HepG2 (cell line): ENCODE results near the gene PLA2G7. TPM values are rescaled to one million over a fixed set of nuclear protein-coding genes. Genes with fewer than 3 reads are reported as not detected.

Experiments used
- ATAC-seq: fragments of 200-7000 bp; cut with Tn5 transposase; 3 replicates; pipeline ENCODE4 v1.9.1; 2020; ENCODE audit warnings: mild to moderate bottlenecking, moderate library complexity
- BruUV-seq: library from RNA; stranded (reverse); fragments of 400-500 nt; replicated peaks from 2 replicates; lab custom pipeline; 2021; lab: Mats Ljungman, UMichigan
- CTCF ChIA-PET: fragments of 300-600 bp; formaldehyde crosslinking; extraction: SDS; loops from one replicate; lab custom pipeline; 2021; ENCODE audit warnings: low total read pairs, inconsistent platforms, low intra/inter-chr PET ratio; lab: Yijun Ruan, JAX
- POLR2A ChIA-PET: fragments of 350-600 bp; sonication (Branson Sonifier 250); formaldehyde crosslinking; loops from one replicate; lab custom pipeline; 2020; ENCODE audit warnings: antibody characterized with exemption, inconsistent platforms; lab: Yijun Ruan, JAX
- DNase-seq: peaks from one replicate; pipeline ENCODE4 v3.0.0-alpha.2; 2015; ENCODE audit warnings: low spot score
- FAIRE-seq: peaks from 3 replicates; lab custom pipeline; 2011; peaks lifted over from hg19 to GRCh38; lab: Jason Lieb, UNC
- H2AFZ ChIP-seq: one replicate; pipeline ENCODE4 v1.6.1; 2011; ENCODE audit warnings: low read length, inconsistent platforms
- H3K27ac ChIP-seq: fragments of 300-600 bp; 3 replicates; pipeline ENCODE4 v1.8.0; 2011; ENCODE audit warnings: mixed run types, mild to moderate bottlenecking, mixed read lengths, low read length, inconsistent platforms; ENCODE audit not compliant: insufficient read depth; ENCODE audit errors: extremely low read length
- H3K27me3 ChIP-seq, 2 experiments: fragments of 200-600 bp in 1 of 2; 2 replicates in 1 of 2; 3 replicates in 1 of 2; pipeline versions ENCODE4 v1.6.0 to v1.8.0; 2011; ENCODE audit warnings: low read length in 2 of 2, mild to moderate bottlenecking in 2 of 2, moderate library complexity in 2 of 2, inconsistent platforms in 1 of 2; ENCODE audit not compliant: insufficient read depth in 2 of 2, control insufficient read depth in 1 of 2
- H3K36me3 ChIP-seq, 2 experiments: fragments of 200-600 bp in 1 of 2; replicated peaks in 1 of 2; 2 replicates in 1 of 2; 3 replicates in 1 of 2; pipeline versions ENCODE4 v1.5.1 to v1.8.0; 2011; ENCODE audit warnings: low read length in 2 of 2, inconsistent platforms in 1 of 2; ENCODE audit not compliant: insufficient read depth in 2 of 2, control insufficient read depth in 1 of 2
- H3K4me1 ChIP-seq: 2 replicates; pipeline ENCODE4 v1.5.1; 2012; ENCODE audit warnings: low read length, inconsistent platforms; ENCODE audit not compliant: insufficient read depth
- H3K4me2 ChIP-seq: 2 replicates; pipeline ENCODE4 v1.6.0; 2011; ENCODE audit warnings: low read depth, low read length, inconsistent platforms
- H3K4me3 ChIP-seq, 3 experiments: fragments of 200-600 bp in 1 of 3; sonication (generic), shearing (Covaris generic) in 1 of 3; replicated peaks in 1 of 3; 2 replicates each; pipeline ENCODE4 v1.5.1; 2011 to 2016; ENCODE audit warnings: low read length in 3 of 3, inconsistent platforms in 2 of 3, low read depth in 2 of 3, mild to moderate bottlenecking in 2 of 3, control low read depth in 1 of 3, mixed read lengths in 1 of 3; ENCODE audit not compliant: insufficient read depth in 1 of 3
- H3K79me2 ChIP-seq: one replicate; pipeline ENCODE4 v1.6.1; 2011; ENCODE audit warnings: low read length, inconsistent platforms; ENCODE audit not compliant: insufficient read depth
- H3K9ac ChIP-seq: 2 replicates; pipeline ENCODE4 v1.6.0; 2011; ENCODE audit warnings: mild to moderate bottlenecking, low read depth, low read length, inconsistent platforms; ENCODE audit not compliant: insufficient read depth
- H3K9me3 ChIP-seq: 2 replicates; pipeline ENCODE4 v1.5.1; 2012; ENCODE audit warnings: mild to moderate bottlenecking, low read length
- H4K20me1 ChIP-seq: 2 replicates; pipeline ENCODE4 v1.6.0; 2011; ENCODE audit warnings: inconsistent platforms, mild to moderate bottlenecking, low read length, moderate library complexity; ENCODE audit not compliant: insufficient read depth
- BCLAF1 ChIP-seq: fragments of 450-650 bp; IDR thresholded peaks from 2 replicates; pipeline ENCODE4 v1.6.1; 2017; ENCODE audit warnings: mild to moderate bottlenecking
- CEBPG ChIP-seq: IDR thresholded peaks from 2 replicates; pipeline ENCODE4 v1.6.1; 2016
- CHCHD3 ChIP-seq: sonication (generic); formaldehyde crosslinking; IDR thresholded peaks from 2 replicates; pipeline ENCODE4 v1.8.0; 2022; ENCODE audit warnings: mild to moderate bottlenecking, missing genetic modification reagents, moderate library complexity
- FOSL1 ChIP-seq: sonication (generic); formaldehyde crosslinking; IDR thresholded peaks from 2 replicates; pipeline ENCODE4 v1.9.0; 2021; ENCODE audit warnings: missing genetic modification reagents, borderline replicate concordance
- HNRNPUL1 ChIP-seq: fragments of 200-400 bp; formaldehyde crosslinking; IDR thresholded peaks from 2 replicates; pipeline ENCODE4 v1.6.1; 2017; ENCODE audit warnings: low read depth, mild to moderate bottlenecking, low read length, moderate library complexity
- IRF2 ChIP-seq: IDR thresholded peaks from 2 replicates; pipeline ENCODE4 v1.6.1; 2018; ENCODE audit warnings: missing genetic modification reagents, missing compliant biosample characterization
- NPAS2 ChIP-seq: sonication (generic); formaldehyde crosslinking; IDR thresholded peaks from 2 replicates; pipeline ENCODE4 v1.8.0; 2022; ENCODE audit warnings: mild to moderate bottlenecking, missing genetic modification reagents, borderline replicate concordance
- XRCC5 ChIP-seq: fragments of 200-400 bp; formaldehyde crosslinking; optimal IDR thresholded peaks from 2 replicates; pipeline ENCODE3; 2017; ENCODE audit warnings: mild to moderate bottlenecking, low read length
- ZMAT5 ChIP-seq: sonication (generic); formaldehyde crosslinking; IDR thresholded peaks from 2 replicates; pipeline ENCODE4 v1.5.0; 2020; ENCODE audit warnings: mild to moderate bottlenecking, low read depth, missing genetic modification reagents, borderline replicate concordance
- ZNF816 ChIP-seq: sonication (generic); formaldehyde crosslinking; IDR thresholded peaks from 2 replicates; pipeline ENCODE4 v1.8.0; 2022; ENCODE audit warnings: missing genetic modification reagents, mild to moderate bottlenecking, borderline replicate concordance
- ZSCAN30 ChIP-seq: sonication (generic); formaldehyde crosslinking; IDR thresholded peaks from 2 replicates; pipeline ENCODE4 v1.5.0; 2020; ENCODE audit warnings: mild to moderate bottlenecking, missing genetic modification reagents
- WGBS: methylation state at CpG from one replicate; pipeline ENCODE4 v1.1.6; 2017; ENCODE audit warnings: low lambda C conversion rate; 5-methylcytosine and 5-hydroxymethylcytosine counted together
- in situ Hi-C: cut with HindIII; loops from 2 replicates; pipeline ENCODE4 v1.10.0; 2017; ENCODE audit warnings: low pct_unique_long_range_greater_than_20kb; ENCODE audit not compliant: extremely low pct_ligation_motif_present
- intact Hi-C: fragments of 100-400 bp; cut with micrococcal nuclease; formaldehyde crosslinking; loops from one replicate; pipeline ENCODE4 v1.10.0; 2022; ENCODE audit not compliant: unreplicated experiment
- polyA plus RNA-seq, 8 experiments: library from polyadenylated mRNA; depleted of rRNA in 3 of 8; stranded (reverse) in 7 of 8; unstranded in 1 of 8; fragments of >200 nt; fragmentation: Illumina TruSeq in 4 of 8; extraction: Trizol in 4 of 8; gene quantifications; 2 replicates each; pipeline versions ENCODE4 v1.2.1 to v1.2.3, GENCODE V29; 2011 to 2016; ENCODE audit warnings: low read depth in 4 of 8, missing spikeins in 1 of 8, mixed read lengths in 1 of 8; ENCODE audit not compliant: insufficient read depth in 1 of 8
- total RNA-seq, 5 experiments: library from RNA; depleted of rRNA; stranded (reverse); fragments of >200 nt; fragmentation: Illumina TruSeq; extraction: Trizol; gene quantifications; 2 replicates each; pipeline ENCODE4 v1.2.3, GENCODE V29; 2016; ENCODE audit warnings: low read depth in 1 of 5
- TF ChIP-seq, protein P1 (sequence below): sonication (generic); formaldehyde crosslinking; IDR thresholded peaks from 2 replicates; pipeline ENCODE4 v1.4.0; 2020; ENCODE audit warnings: missing genetic modification reagents, borderline replicate concordance
- TF ChIP-seq, protein P2 (sequence below): sonication (generic); formaldehyde crosslinking; IDR thresholded peaks from 2 replicates; pipeline ENCODE4 v1.4.0; 2020; ENCODE audit warnings: missing genetic modification reagents, borderline replicate concordance
- TF ChIP-seq, protein P3 (sequence below): sonication (generic); formaldehyde crosslinking; IDR thresholded peaks from 2 replicates; pipeline ENCODE4 v1.5.0; 2020; ENCODE audit warnings: missing genetic modification reagents

Gene PLA2G7
- total and polyA plus RNA-seq, 2 of the 13 experiments (the other 11 are each of a cell fraction or from before 2014, with no cell fraction given) = not detected

GRCh38 chr6:46749731-46750130, 14.6 kb upstream of the PLA2G7 start:
- Histone ChIP-seq H3K36me3 (no peaks in the 10 kb centered on the region), H3K4me2 (no peak overlapping the region), H3K4me1 (no peaks in the 10 kb centered on the region), H3K4me3 (no peak overlapping the region), H3K79me2 (no peaks in the 10 kb centered on the region), H2AFZ (no peak overlapping the region), H3K27ac (no peak overlapping the region), H3K27me3 (peaks cover 0 to 6% of the 10 kb centered on the region in 2 experiments; a peak in 1 of 5 replicates), H4K20me1 (no peaks in the 10 kb centered on the region), H3K9me3 (no peaks in the 10 kb centered on the region), H3K9ac (no peak overlapping the region)
- intact Hi-C loops = no loop called here
- DNase-seq (no peak), FAIRE-seq (no peak), ATAC-seq (no peak)
- BruUV-seq = no TSS peak
- ChIA-PET POLR2A (no interaction called here), CTCF (no interaction called here)
- in situ Hi-C loops = no loop called here
- 54% methylated on average over 5 of the region's 5 CpGs for WGBS
- TF ChIP-seq ZNF816 (no peak), CHCHD3 (CRISPR knock-in tag) (no peak), FOSL1 (CRISPR knock-in tag) (no peak), ZMAT5 (no peak), IRF2 (CRISPR knock-in tag) (no peak), NPAS2 (no peak), HNRNPUL1 (no peak), CEBPG (CRISPR knock-in tag) (no peak), ZSCAN30 (no peak), BCLAF1 (no peak), XRCC5 (no peak)
- TF ChIP-seq, protein P1, sequence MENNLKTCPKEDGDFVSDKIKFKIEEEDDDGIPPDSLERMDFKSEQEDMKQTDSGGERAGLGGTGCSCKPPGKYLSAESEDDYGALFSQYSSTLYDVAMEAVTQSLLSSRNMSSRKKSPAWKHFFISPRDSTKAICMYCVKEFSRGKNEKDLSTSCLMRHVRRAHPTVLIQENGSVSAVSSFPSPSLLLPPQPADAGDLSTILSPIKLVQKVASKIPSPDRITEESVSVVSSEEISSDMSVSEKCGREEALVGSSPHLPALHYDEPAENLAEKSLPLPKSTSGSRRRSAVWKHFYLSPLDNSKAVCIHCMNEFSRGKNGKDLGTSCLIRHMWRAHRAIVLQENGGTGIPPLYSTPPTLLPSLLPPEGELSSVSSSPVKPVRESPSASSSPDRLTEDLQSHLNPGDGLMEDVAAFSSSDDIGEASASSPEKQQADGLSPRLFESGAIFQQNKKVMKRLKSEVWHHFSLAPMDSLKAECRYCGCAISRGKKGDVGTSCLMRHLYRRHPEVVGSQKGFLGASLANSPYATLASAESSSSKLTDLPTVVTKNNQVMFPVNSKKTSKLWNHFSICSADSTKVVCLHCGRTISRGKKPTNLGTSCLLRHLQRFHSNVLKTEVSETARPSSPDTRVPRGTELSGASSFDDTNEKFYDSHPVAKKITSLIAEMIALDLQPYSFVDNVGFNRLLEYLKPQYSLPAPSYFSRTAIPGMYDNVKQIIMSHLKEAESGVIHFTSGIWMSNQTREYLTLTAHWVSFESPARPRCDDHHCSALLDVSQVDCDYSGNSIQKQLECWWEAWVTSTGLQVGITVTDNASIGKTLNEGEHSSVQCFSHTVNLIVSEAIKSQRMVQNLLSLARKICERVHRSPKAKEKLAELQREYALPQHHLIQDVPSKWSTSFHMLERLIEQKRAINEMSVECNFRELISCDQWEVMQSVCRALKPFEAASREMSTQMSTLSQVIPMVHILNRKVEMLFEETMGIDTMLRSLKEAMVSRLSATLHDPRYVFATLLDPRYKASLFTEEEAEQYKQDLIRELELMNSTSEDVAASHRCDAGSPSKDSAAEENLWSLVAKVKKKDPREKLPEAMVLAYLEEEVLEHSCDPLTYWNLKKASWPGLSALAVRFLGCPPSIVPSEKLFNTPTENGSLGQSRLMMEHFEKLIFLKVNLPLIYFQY = no peak
- TF ChIP-seq, protein P2, sequence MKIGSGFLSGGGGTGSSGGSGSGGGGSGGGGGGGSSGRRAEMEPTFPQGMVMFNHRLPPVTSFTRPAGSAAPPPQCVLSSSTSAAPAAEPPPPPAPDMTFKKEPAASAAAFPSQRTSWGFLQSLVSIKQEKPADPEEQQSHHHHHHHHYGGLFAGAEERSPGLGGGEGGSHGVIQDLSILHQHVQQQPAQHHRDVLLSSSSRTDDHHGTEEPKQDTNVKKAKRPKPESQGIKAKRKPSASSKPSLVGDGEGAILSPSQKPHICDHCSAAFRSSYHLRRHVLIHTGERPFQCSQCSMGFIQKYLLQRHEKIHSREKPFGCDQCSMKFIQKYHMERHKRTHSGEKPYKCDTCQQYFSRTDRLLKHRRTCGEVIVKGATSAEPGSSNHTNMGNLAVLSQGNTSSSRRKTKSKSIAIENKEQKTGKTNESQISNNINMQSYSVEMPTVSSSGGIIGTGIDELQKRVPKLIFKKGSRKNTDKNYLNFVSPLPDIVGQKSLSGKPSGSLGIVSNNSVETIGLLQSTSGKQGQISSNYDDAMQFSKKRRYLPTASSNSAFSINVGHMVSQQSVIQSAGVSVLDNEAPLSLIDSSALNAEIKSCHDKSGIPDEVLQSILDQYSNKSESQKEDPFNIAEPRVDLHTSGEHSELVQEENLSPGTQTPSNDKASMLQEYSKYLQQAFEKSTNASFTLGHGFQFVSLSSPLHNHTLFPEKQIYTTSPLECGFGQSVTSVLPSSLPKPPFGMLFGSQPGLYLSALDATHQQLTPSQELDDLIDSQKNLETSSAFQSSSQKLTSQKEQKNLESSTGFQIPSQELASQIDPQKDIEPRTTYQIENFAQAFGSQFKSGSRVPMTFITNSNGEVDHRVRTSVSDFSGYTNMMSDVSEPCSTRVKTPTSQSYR (CRISPR knock-in tag) = no peak
- TF ChIP-seq, protein P3, sequence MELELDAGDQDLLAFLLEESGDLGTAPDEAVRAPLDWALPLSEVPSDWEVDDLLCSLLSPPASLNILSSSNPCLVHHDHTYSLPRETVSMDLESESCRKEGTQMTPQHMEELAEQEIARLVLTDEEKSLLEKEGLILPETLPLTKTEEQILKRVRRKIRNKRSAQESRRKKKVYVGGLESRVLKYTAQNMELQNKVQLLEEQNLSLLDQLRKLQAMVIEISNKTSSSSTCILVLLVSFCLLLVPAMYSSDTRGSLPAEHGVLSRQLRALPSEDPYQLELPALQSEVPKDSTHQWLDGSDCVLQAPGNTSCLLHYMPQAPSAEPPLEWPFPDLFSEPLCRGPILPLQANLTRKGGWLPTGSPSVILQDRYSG (CRISPR knock-in tag) = no peak
